ENCODE data around the gene NRAP. TPM values are rescaled to one million over a fixed set of nuclear protein-coding genes. Genes with fewer than 3 reads are reported as not detected.

The NRAP gene
- polyA plus RNA-seq, 1 donor from 2014 or later, result not detected

DNA sequence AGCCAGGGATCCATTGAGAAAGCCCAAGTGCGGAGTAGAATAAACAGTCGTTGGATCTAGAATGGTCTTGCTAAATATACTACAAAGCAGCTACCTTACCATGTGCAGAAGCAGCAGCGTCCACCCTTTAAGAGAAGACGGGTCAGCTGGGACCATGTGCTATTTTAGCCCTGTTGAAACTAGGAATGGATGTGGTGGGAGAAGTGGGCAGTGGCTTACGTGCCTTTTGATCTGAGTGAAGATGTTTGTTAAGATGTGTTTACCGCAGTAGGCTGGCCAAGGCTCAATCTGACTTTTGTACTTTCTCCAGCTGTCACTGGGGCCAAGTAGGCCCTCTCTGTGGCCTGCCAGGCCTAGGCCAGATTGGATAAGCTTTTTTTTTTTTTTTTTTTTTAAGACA lies 101.8 kb downstream of the NRAP start:
- H3K27me3 ChIP-seq (ENCODE audit: insufficient read depth, low read depth, low read length), result peaks cover 7% of the 10 kb centered on the region

DNA sequence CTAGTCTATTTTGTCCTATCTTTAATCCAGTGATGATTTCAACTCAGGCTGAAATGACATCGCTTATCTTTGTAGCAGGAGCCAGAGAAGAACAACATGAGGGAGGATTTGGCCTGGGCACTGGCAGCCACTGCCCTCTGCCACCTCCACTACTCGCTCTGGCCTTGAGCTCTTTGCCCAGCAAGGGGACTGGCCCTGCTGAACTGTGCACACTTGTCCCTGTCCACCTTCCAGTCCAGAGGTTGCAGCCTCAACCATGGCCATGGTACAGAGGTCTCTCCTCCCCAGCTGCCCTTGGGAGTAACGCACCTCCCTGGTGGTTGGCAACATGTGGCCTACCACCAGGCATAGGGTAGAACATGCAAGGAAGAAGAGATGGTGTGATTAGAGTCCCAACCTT lies 102.6 kb downstream of the NRAP start:
- Histone ChIP-seq H3K4me3 (ENCODE audit: low read length) (no peak overlapping the region), H3K79me2 (replicated peaks; ENCODE audit: insufficient read depth, low read length) (no peaks in the 10 kb centered on the region), H4K20me1 (ENCODE audit: insufficient read depth) (no peaks in the 10 kb centered on the region), H3K9ac (ENCODE audit: low read length) (no peak overlapping the region), H3K4me2 (ENCODE audit: low read length) (no peak overlapping the region), H3K9me2 (ENCODE audit: insufficient read depth, low read length) (no peaks in the 10 kb centered on the region), H3K27me3 (ENCODE audit: insufficient read depth, low read depth, low read length) (peaks cover 7% of the 10 kb centered on the region), H3K36me3 (ENCODE audit: insufficient read depth, low read length) (no peaks in the 10 kb centered on the region), H3K27ac (ENCODE audit: low read length) (no peak overlapping the region), H2AFZ (ENCODE audit: low read depth, low read length) (no peak overlapping the region), H3K9me3 (ENCODE audit: low read length) (no peaks in the 10 kb centered on the region), H3F3A (ENCODE audit: insufficient read depth, low read length, poor library complexity, severe bottlenecking) (no peaks in the 10 kb centered on the region)
- TF ChIP-seq RAD21 (conservative IDR thresholded peaks at IDR 0.05) (no peak), TAF1 (IDR thresholded peaks at IDR 0.05; ENCODE audit: low read depth) (no peak)
- TF ChIP-seq, protein P1, sequence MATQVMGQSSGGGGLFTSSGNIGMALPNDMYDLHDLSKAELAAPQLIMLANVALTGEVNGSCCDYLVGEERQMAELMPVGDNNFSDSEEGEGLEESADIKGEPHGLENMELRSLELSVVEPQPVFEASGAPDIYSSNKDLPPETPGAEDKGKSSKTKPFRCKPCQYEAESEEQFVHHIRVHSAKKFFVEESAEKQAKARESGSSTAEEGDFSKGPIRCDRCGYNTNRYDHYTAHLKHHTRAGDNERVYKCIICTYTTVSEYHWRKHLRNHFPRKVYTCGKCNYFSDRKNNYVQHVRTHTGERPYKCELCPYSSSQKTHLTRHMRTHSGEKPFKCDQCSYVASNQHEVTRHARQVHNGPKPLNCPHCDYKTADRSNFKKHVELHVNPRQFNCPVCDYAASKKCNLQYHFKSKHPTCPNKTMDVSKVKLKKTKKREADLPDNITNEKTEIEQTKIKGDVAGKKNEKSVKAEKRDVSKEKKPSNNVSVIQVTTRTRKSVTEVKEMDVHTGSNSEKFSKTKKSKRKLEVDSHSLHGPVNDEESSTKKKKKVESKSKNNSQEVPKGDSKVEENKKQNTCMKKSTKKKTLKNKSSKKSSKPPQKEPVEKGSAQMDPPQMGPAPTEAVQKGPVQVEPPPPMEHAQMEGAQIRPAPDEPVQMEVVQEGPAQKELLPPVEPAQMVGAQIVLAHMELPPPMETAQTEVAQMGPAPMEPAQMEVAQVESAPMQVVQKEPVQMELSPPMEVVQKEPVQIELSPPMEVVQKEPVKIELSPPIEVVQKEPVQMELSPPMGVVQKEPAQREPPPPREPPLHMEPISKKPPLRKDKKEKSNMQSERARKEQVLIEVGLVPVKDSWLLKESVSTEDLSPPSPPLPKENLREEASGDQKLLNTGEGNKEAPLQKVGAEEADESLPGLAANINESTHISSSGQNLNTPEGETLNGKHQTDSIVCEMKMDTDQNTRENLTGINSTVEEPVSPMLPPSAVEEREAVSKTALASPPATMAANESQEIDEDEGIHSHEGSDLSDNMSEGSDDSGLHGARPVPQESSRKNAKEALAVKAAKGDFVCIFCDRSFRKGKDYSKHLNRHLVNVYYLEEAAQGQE (IDR thresholded peaks at IDR 0.05; ENCODE audit: borderline replicate concordance), result no peak
- TF ChIP-seq, protein P2, sequence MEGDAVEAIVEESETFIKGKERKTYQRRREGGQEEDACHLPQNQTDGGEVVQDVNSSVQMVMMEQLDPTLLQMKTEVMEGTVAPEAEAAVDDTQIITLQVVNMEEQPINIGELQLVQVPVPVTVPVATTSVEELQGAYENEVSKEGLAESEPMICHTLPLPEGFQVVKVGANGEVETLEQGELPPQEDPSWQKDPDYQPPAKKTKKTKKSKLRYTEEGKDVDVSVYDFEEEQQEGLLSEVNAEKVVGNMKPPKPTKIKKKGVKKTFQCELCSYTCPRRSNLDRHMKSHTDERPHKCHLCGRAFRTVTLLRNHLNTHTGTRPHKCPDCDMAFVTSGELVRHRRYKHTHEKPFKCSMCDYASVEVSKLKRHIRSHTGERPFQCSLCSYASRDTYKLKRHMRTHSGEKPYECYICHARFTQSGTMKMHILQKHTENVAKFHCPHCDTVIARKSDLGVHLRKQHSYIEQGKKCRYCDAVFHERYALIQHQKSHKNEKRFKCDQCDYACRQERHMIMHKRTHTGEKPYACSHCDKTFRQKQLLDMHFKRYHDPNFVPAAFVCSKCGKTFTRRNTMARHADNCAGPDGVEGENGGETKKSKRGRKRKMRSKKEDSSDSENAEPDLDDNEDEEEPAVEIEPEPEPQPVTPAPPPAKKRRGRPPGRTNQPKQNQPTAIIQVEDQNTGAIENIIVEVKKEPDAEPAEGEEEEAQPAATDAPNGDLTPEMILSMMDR (IDR thresholded peaks at IDR 0.05; ENCODE audit: poor library complexity, severe bottlenecking), result no peak

More for the DNA sequence above, 101.8 kb downstream of the NRAP start:
- H3K27ac ChIP-seq (ENCODE audit: low read length), result no peak overlapping the region
- TF ChIP-seq EZH2 (IDR thresholded peaks at IDR 0.05; ENCODE audit: borderline replicate concordance, insufficient read depth, low read length, poor library complexity, severe bottlenecking), result no peak
- TF ChIP-seq SMC3 (conservative IDR thresholded peaks at IDR 0.05; ENCODE audit: poor library complexity), result no peak
- no peak for TF ChIP-seq TAF1 (IDR thresholded peaks at IDR 0.05; ENCODE audit: low read depth)
- TF ChIP-seq, protein P2 (IDR thresholded peaks at IDR 0.05; ENCODE audit: poor library complexity, severe bottlenecking), result no peak
- TF ChIP-seq, protein P1 (IDR thresholded peaks at IDR 0.05; ENCODE audit: borderline replicate concordance), result no peak
- TF ChIP-seq EP300 (conservative IDR thresholded peaks at IDR 0.05; ENCODE audit: poor library complexity, severe bottlenecking), result no peak
- no peak for TF ChIP-seq POLR2AphosphoS5 (IDR thresholded peaks at IDR 0.05)
- TF ChIP-seq RAD21 (conservative IDR thresholded peaks at IDR 0.05), result no peak
- no peak for TF ChIP-seq MXI1 (conservative IDR thresholded peaks at IDR 0.05; ENCODE audit: poor library complexity, severe bottlenecking)
- no peaks in the 10 kb centered on the region for H4K20me1 ChIP-seq (ENCODE audit: insufficient read depth)
- H3K9me3 ChIP-seq (ENCODE audit: low read length), result no peaks in the 10 kb centered on the region
- H2AFZ ChIP-seq (ENCODE audit: low read depth, low read length), result no peak overlapping the region
- no peak overlapping the region for H3K4me2 ChIP-seq (ENCODE audit: low read length)
- no peak overlapping the region for H3K4me3 ChIP-seq (ENCODE audit: low read length)
- no peaks in the 10 kb centered on the region for H3F3A ChIP-seq (ENCODE audit: insufficient read depth, low read length, poor library complexity, severe bottlenecking)
- no peaks in the 10 kb centered on the region for H3K36me3 ChIP-seq (ENCODE audit: insufficient read depth, low read length)
- no peak overlapping the region for H3K9ac ChIP-seq (ENCODE audit: low read length)
- no peaks in the 10 kb centered on the region for H3K79me2 ChIP-seq (replicated peaks; ENCODE audit: insufficient read depth, low read length)
- no peaks in the 10 kb centered on the region for H3K9me2 ChIP-seq (ENCODE audit: insufficient read depth, low read length)

Measured in neural cell (in vitro differentiated cells).